Measurements from ENCODE around the gene FIGNL2.
"Not testable (repeated sequence)": the region's sequence is repeated elsewhere in the genome, so short reads cannot be mapped to it uniquely, and the experiment has no call there.

The FIGNL2 gene, protein sequence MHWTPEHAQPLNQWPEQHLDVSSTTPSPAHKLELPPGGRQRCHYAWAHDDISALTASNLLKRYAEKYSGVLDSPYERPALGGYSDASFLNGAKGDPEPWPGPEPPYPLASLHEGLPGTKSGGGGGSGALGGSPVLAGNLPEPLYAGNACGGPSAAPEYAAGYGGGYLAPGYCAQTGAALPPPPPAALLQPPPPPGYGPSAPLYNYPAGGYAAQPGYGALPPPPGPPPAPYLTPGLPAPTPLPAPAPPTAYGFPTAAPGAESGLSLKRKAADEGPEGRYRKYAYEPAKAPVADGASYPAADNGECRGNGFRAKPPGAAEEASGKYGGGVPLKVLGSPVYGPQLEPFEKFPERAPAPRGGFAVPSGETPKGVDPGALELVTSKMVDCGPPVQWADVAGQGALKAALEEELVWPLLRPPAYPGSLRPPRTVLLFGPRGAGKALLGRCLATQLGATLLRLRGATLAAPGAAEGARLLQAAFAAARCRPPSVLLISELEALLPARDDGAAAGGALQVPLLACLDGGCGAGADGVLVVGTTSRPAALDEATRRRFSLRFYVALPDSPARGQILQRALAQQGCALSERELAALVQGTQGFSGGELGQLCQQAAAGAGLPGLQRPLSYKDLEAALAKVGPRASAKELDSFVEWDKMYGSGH

DNA sequence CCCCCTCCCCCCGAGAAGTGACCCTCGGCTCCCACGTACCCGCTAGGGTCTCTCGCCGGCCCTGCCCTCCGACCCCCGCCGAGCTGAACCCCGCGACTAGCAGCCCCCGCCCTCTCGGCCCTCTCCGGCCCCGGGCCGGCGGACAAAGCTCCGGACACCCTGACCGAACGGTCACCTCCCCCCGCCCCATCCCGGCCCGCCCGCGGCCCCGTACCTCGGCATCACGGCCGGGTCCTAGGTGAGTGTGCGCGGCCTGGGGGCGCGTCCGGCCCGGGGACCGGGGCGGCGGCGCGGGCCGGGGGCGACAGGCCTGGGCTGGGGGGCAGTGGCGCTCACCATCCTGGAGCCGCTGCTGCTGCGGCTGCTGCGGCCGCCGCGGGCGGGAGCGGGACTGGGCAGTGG lies at the start of gene FIGNL2:
FIGNL2 (minus strand) TSS at position 393 of the 402 bp plus-strand sequence. CDS start 26,305 bp downstream, outside the sequence.
- in situ Hi-C loops (cut with MboI; ENCODE audit: low sequenced_read_pairs) = loop anchor here (25.0 kb wide), 1 partner anchor 411 kb away; no protein-coding TSS in a partner anchor

DNA sequence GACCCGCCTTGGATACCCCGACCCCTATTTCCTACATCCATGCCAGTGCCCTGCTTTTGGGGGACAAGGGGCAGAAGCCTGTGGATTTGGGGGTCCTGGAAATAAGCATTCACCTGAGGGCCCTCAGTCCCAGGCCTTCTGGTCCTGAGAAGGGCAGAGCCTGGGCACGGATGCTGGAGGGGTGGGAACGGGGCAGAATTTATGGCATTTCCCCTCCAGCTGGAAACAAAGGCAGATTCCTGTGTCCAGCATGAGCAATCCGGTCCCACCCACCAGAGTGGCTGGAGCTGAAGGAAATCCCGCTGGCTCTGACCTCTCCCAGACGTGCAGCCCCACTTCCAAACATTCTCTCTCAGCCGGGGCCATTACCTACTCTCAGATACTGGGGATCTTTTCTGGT lies 48.7 kb upstream of the FIGNL2 start:
- in situ Hi-C loops (cut with MboI; ENCODE audit: low sequenced_read_pairs) = no loop called here

DNA sequence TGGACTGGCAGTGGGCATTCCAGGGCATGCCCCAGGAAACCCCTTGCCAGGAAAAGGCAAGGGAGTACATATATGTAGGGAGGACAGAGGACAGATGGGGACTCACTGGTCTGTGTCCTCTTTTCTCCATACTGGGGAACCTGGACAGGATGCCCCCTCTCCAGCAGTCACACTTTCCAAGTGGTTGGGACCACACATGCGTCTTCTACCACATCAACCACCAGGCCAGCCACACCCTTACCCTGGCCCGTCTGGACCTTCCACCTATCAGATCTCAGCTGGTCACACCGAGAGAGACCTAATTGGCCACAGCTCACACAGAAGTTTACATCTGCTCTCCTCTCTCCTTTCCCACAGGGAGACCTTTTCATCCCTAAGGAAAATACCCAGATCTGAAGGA lies 47.7 kb upstream of the FIGNL2 start:
- in situ Hi-C loops (cut with MboI; ENCODE audit: low sequenced_read_pairs) = no loop called here

DNA sequence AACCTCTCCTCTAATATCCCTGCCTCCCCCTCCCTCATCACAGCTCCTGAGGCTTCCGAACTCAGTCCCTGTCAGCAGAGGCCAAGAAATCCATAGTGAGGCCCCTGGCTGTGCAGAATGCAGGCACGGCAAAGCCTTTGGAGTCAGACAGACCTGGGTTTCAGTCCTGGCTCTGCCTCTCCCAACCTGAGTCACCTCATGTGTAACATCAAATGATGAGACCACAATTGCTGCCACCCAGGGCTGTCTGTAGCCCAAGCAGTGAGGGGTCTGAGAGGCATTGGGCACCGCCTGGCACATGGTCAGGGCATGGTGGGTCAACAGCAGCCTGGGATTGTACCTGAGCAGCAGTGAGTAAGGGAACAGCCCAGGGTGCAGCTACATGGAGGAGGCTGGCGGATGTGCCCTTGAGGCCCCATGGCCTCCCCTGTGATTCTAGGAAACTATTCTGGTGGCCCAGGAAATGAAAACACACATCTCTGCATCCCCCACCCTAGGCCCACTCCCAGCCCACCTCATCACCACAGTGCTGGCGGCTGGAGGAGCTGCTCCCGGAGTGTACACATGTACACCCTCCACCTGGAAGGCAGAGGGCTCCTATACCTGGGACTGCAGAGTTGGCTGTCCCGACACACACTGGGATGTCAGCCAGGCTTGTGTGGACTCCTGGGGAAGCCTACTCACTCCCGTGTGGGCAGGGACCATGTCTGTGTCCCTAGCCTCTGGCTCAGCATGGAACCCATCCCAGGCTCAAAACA lies 47.0 kb upstream of the FIGNL2 start:
- in situ Hi-C loops (cut with MboI; ENCODE audit: low sequenced_read_pairs) = no loop called here

DNA sequence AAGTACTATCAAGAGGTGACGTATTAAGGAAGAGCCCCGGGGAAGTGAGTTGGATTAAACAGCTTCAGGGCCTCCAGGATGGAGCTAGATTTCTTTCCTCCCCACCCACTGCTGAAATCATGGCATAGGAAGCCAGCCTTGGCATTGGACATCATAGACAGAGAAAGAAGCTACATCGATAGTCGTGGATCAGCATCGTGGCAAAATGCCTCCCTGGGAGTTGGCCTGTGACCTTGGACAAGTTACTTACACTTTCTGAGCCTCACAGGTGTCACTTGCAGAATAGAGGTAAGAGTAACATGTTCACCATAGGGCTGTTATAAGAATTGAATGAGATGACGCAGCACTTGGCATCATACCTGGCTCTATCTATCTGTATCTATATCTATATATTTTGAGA lies 45.3 kb upstream of the FIGNL2 start:
- in situ Hi-C loops (cut with MboI; ENCODE audit: low sequenced_read_pairs) = no loop called here

DNA sequence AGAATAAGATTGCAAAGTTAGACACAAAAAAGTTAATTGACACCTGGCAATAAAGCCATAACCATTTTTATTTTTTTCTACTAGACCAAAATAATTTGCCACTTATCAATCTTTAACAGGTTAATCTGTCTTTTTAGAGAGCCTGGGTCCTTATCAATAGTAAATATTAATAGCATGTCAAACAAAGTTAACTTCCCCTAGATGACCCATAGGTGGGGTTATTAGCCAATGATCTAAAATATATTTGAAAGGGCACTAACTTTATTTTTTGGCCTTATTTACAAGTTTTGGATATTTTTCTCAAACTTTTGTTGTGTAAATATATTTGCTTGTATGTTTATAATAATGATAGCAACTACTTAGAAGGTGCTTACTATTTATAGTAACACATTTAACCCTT lies 43.3 kb upstream of the FIGNL2 start:
- in situ Hi-C loops (cut with MboI; ENCODE audit: low sequenced_read_pairs) = no loop called here

DNA sequence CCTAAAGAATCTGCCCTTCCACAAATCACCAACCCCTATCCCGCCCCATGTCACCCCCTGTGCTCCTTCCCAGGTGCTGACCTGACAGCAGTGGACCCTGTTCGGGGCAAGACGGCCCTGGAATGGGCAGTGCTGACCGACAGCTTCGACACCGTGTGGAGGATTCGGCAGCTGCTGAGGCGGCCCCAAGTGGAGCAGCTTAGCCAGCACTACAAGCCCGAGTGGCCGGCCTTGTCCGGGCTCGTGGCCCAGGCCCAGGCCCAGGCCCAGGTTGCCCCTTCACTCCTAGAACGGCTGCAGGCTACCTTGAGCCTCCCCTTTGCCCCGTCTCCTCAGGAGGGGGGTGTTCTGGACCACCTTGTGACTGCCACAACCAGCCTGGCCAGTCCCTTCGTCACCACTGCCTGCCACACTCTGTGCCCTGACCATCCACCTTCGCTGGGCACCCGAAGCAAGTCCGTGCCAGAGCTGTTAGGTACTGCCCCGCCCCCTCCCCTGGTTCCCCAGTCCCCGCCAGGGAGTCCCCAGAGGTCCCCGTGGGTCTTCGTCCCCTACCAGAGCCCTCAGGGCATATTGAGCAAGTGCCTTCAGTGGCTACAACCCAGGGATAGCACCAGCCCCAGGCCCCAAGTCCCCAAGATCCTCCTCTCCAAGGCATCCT lies 42.1 kb upstream of the FIGNL2 start:
- in situ Hi-C loops (cut with MboI; ENCODE audit: low sequenced_read_pairs) = no loop called here

DNA sequence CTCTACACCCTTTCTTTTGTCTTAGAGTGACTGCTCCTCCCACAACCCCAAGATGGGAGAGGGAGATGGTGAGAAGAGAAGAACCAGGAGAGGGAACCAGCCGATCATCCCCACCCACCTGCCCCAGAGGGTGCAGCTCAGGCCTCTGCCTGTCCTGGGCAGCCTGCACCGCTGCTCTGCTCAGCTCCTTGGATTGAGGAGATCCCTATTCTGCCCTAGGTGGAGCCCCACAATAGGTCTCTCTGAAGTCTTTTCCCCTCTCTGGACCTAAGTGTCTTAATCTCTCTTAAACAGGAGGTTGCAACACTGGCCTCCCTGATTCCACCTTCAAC lies 41.6 kb upstream of the FIGNL2 start:
- in situ Hi-C loops (cut with MboI; ENCODE audit: low sequenced_read_pairs) = no loop called here

DNA sequence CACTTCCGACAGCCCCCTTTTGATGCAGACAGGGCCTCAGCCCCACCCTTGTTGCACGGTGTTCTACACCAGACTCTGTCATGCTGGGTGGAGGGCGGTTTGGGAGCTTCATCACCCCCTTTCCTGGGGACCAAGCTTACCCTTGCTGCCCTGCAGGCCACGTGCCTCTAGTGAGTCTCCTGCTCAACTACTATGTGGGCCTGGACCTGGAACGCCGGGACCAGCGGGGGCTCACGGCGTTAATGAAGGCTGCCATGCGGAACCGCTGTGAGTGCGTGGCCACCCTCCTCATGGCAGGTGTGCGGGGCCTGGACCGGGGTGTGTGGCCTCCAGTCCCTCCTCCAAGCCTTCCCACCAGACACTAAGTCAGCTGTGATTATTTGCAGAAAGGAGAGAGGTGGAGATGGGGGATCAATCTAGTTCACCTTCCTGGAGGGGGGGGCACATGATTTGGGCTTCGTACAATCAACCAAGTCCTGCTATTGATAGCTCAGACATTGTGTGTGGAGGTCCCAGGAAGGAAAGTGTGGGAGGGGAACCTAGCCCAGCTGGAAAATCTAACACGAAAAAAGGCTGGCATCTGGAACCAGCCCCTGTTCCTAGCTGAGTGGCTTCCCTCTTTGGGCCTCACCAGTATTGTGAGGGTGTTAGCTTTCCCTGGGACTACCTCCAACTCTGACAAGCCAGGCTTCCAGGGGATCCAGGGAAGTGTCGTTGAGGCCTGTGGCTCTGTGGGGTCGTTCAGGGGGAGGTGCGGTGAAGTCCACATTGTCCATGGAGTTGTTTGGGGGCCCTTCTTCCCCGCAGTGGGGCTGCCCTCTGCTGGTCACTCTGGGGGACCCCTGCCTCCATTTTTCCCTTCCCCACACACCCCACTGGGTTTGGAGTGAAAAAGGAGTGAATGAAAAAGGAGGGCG lies 41.0 kb upstream of the FIGNL2 start:
- in situ Hi-C loops (cut with MboI; ENCODE audit: low sequenced_read_pairs) = no loop called here

DNA sequence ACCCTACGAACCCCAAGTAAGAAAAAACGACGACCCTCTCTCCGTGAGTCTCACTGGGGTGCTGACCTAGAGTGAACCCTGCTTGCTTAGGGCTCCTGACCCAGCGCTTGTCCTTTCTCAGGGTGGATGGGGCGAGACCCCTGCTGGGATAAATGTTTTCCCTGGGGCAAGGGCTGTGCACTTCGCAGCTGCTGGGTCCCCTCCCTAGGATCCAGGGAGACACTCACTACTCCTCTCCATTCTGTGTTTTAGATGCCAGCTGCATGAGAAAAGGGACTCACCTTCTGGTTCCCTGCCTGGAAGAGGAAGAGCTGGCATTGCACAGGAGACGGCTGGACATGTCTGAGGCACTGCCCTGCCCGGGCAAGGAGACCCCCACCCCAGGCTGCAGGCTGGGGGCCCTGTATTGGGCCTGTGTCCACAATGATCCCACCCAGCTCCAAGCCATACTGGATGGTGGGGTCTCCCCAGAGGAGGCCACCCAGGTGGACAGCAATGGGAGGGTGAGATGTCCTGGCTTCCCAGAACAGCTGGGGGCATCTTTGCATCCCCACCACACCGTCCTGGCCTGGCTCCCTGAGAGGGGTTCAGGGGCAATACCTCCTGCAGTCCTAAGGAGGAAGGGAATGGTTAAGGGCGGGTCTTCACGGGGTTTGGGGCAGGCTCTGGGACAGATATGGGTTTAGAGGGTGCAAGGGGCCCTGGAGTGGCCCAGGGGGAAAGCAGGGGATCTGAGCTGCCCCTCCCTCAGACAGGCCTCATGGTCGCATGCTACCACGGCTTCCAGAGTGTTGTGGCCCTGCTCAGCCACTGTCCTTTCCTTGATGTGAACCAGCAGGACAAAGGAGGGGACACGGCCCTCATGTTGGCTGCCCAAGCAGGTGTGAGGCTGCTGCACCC lies 40.0 kb upstream of the FIGNL2 start:
- in situ Hi-C loops (cut with MboI; ENCODE audit: low sequenced_read_pairs) = no loop called here

DNA sequence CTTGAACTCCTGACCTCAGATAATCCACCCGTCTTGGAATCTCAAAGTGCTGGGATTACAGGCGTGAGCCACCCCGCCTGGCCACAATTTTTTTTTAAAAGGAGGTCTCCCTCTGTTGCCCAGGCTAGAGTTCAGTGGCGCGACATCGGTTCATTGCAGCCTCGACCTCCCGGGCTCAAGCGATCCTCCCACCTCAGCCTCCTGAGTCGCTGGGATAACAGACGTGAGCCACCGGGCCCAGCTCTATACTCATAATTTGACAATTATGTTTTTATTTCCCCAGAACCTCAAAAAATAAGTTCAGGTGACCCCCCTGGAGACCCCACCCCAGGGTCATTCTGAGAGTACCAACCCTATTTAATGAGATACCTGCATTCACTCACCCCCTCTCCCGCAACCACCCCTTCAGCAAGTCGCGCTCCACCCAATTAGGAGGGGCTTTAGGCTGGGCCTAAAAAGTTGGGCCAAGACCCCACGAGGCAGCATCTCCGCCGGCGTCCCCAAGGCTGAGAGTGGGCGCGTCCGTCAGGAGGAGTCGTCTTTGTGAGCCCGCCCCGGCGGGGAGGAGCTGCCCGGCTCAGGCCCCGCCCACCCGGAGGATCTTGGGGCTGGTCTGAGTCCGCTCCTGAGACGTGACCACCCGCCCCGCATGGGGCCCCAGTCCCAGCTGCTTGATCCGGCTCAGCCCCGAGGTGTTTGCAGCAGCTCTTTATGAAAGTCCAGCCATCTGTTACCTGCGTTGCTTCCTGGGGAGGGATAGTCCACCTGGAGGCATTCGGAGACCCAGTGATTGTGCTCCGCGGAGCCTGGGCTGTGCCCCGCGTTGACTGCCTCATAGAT lies 39.2 kb upstream of the FIGNL2 start, which contains the start of gene ANKRD33:
ANKRD33 (plus strand) TSS at position 628 of the 840 bp plus-strand sequence; CDS start at position 712, 84 bp downstream.
- in situ Hi-C loops (cut with MboI; ENCODE audit: low sequenced_read_pairs) = no loop called here

DNA sequence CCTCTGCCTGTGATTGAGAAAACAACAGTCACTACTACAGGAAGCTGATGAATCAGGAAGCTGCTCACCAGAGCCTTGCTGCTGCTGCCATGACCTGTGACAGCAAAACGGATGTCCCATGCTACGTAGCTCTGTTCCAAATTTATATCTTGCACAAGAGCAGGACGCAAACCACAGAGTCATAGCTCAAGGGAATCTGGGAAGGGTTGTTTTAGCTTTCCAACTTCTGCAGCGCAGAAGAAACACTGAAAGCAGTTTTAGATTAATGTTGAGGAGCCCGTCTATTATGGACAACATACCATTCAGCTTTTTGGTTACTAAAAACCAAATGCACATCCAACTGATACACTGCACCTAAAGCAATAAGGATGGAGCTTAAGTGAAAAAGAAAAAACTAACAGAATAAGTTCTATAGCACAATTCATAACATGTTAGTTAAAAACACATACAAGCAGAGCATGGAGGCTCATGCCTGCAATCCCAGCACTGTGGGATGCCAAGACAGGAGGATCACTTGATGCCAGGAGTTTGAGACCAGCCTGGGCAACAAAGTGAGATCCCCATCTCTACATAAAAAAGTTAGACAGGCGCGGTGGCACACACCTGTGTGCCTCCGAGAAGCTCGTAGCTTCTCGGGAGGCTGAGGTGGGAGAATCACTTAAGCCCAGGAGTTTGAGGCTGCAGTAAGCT lies 37.6 kb upstream of the FIGNL2 start:
- in situ Hi-C loops (cut with MboI; ENCODE audit: low sequenced_read_pairs) = no loop called here

DNA sequence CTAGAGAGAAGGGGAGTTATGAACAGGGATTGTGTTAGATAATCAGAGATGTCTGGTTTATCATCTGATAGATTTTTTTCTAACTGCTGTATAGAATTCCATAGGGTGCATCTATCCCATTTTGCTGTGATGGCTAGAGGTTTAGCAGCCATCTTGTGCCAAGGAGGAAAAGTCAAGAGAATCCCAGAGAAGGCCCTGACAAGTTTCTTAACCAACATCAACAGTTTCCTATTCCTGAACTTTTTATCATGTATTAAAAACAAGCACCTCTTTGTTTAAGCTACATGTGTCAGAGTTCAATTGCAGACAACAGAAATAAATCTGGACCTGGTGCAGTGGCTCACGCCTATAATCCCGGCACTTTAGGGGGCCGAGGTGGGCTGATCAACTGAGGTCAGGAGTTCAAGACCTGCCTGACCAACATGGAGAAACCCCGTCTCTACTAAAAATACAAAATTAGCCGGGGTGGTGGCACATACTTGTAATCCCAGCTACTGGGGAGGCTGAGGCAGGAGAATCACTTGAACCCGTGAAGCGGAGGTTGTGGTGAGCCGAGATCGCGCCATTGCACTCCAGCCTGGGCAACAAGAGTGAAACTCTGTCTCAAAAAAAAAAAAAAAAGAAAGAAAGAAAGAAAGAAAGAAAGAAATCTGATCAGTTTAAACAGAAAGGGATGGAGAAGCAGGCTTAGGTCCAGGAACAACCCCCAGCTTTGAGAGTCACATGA lies 36.9 kb upstream of the FIGNL2 start:
- in situ Hi-C loops (cut with MboI; ENCODE audit: low sequenced_read_pairs) = not testable (repeated sequence)

DNA sequence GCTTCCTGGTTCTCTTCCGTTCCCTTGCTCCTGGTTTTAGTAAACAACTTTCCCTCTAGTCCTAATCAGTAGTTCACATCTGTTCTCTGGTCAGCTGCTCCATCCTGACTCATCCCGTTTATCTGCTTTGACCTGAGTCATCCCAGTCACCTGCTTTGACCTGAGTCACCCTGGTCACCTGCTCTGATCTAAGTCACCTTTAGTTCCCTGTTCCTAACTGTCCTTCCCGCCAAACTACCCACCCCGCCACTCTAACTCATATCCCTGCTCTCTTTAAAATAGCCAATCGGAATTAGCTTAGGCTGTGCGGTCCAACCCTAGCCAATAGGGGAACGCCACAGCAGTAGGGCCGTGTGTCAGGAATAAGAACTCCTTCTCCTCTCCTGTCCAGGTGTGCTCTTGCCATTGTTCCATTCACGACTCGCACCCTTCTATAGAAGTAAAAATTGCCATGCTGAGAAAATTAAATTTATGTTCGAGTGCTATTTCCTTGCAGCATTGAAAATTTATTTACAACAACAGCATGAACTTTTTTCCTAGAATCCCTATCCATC lies 36.2 kb upstream of the FIGNL2 start:
- in situ Hi-C loops (cut with MboI; ENCODE audit: low sequenced_read_pairs) = no loop called here

DNA sequence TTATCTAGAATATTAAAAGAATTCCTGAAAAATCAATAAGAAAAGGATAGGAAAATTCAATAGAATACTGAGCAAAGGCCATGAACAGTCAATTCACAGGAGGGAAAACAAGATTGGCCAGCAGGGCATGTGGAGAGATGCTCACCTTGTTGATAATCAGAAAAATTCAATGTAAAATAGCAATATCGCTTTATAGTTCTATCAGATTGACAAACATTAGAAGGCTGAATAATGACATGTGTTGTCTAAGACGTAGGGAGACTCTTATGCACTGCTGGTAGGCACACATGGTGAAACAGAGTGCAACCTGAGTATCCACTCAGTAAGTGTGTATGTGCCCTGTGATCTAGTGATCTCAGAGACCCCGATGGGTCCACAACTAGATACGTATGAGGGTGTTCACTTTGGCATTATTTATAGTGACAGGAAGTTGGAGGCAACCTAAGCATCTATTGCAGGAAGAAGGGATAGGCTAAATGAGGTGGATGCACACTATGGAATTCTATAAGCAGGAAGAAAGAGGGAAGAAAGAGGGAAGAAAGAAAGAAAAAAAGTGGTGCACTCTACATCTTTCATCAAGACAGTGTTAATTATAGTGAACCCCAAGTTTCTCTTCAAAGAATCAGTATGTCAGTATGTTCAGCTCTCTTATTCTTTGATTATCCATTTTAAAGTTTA lies 35.6 kb upstream of the FIGNL2 start:
- in situ Hi-C loops (cut with MboI; ENCODE audit: low sequenced_read_pairs) = no loop called here

DNA sequence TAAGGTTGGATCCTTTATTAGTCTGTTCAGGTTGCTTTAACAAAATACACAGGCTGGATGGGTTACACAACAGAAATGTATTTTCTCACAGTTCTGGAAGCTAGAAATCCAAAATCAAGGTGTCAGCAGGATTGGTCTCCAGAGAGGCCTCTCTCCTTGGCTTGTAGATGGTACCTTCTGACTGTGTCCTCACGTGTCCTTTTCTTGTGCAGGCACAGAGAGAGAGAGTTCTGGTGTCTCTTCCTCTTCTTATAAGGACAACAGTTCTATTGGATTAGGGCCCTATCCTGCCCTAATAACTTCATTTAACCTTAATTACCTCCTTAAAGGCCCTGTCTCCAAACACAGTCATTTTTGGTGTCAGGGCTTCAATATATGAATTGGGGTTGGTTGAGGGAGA lies 34.8 kb upstream of the FIGNL2 start:
- in situ Hi-C loops (cut with MboI; ENCODE audit: low sequenced_read_pairs) = no loop called here
